ENCODE data around the gene ZGRF1. TPM values are rescaled to one million over a fixed set of nuclear protein-coding genes. Genes with fewer than 3 reads are reported as not detected.
"Not testable (repeated sequence)": the region's sequence is repeated elsewhere in the genome, so short reads cannot be mapped to it uniquely, and the experiment has no call there.

ZGRF1 gene
- total and polyA plus RNA-seq, 11 donors = 0.85 to 2.9 (median 1.6) TPM

GRCh38 chr4:112637552-112637866 is 800 bp upstream of the ZGRF1 start:
- Histone ChIP-seq H3K27ac (peak overlapping the region; percentile 92 to 98 (median 97)), H3K4me1 (peaks cover 0 to 45% (median 21%) of the 10 kb centered on the region in 12 donors), H3K4me3 (peak overlapping the region; percentile 45 to 80 (median 68)), H3K36me3 (peaks cover 0 to 20% (median 1%) of the 10 kb centered on the region in 9 donors), H3K9me3 (no peaks in the 10 kb centered on the region), H3K27me3 (no peaks in the 10 kb centered on the region)
- WGBS, 4 donors = 0 to 1% (median 0%) methylated on average over 8 of the region's 8 CpGs
- DNase-seq (no peak), ATAC-seq (no peak)
- TF ChIP-seq POLR2A (IDR thresholded peaks at IDR 0.05) = no peak
- TF ChIP-seq CTCF (IDR thresholded peaks at IDR 0.05) = peak in 1 of 12 donors; percentile 11
- intact Hi-C loops (cut with DNase I) = loop anchor here in 6 of 10 donors (2.0 to 10.0 kb wide), 6 partner anchors 127 to 457 kb away; no protein-coding TSS in a partner anchor

- H3K36me3 ChIP-seq = peaks cover 0 to 17% (median 0%) of the 10 kb centered on the region in 9 donors
- 34 to 39% (median 35%) methylated on average over 4 of the region's 4 CpGs for WGBS, 4 donors
- no peaks in the 10 kb centered on the region for H3K9me3 ChIP-seq
- H3K27me3 ChIP-seq = no peaks in the 10 kb centered on the region
- TF ChIP-seq CTCF (IDR thresholded peaks at IDR 0.05) (peak in 11 of 12 donors; percentile 27 to 67 (median 56)), POLR2A (IDR thresholded peaks at IDR 0.05) (no peak)
- peaks cover 0 to 22% (median 13%) of the 10 kb centered on the region in 12 donors for H3K4me1 ChIP-seq
- no peak for ATAC-seq
- H3K27ac ChIP-seq = no peak overlapping the region
- intact Hi-C loops (cut with DNase I) = loop anchor here (1.0 to 10.0 kb wide), 8 partner anchors 129 to 461 kb away; no protein-coding TSS in a partner anchor
- no peak overlapping the region for H3K4me3 ChIP-seq
- no peak for DNase-seq
These were observed 3.1 kb downstream of the ZGRF1 start for GRCh38 chr4:112633477-112634235.

- 78 to 87% (median 82%) methylated on average over 4 of the region's 4 CpGs for WGBS, 4 donors
- ATAC-seq (peak in 3 of 4 donors; percentile 36 to 51 (median 44)), DNase-seq (no peak)
- Histone ChIP-seq H3K4me1 (peaks cover 0 to 8% (median 0%) of the 10 kb centered on the region in 12 donors), H3K4me3 (no peak overlapping the region), H3K27ac (no peak overlapping the region), H3K36me3 (peaks cover 0 to 19% (median 0%) of the 10 kb centered on the region in 9 donors), H3K27me3 (no peaks in the 10 kb centered on the region), H3K9me3 (no peaks in the 10 kb centered on the region)
- TF ChIP-seq CTCF (IDR thresholded peaks at IDR 0.05) (no peak), POLR2A (IDR thresholded peaks at IDR 0.05) (no peak)
- intact Hi-C loops (cut with DNase I) = no loop called here
These were observed 10.5 kb downstream of the ZGRF1 start for GRCh38 chr4:112626228-112626627.

- DNase-seq (no peak), ATAC-seq (no peak)
- Histone ChIP-seq H3K27me3 (no peaks in the 10 kb centered on the region), H3K27ac (no peak overlapping the region), H3K4me1 (no peaks in the 10 kb centered on the region), H3K9me3 (no peaks in the 10 kb centered on the region), H3K4me3 (no peak overlapping the region), H3K36me3 (peaks cover 0 to 21% (median 10%) of the 10 kb centered on the region in 9 donors)
- intact Hi-C loops (cut with DNase I) = no loop called here
- TF ChIP-seq POLR2A (IDR thresholded peaks at IDR 0.05) (no peak), CTCF (IDR thresholded peaks at IDR 0.05) (no peak)
- 97 to 98% (median 98%) methylated on average over 2 of the region's 2 CpGs for WGBS, 4 donors
These were observed 19.7 kb downstream of the ZGRF1 start for GRCh38 chr4:112616984-112617383.

GRCh38 chr4:112612814-112613213 is 23.9 kb downstream of the ZGRF1 start:
- H3K27me3 ChIP-seq; ATAC-seq; DNase-seq; H3K27ac ChIP-seq; H3K4me1 ChIP-seq; H3K9me3 ChIP-seq; intact Hi-C loops (cut with DNase I); H3K4me3 ChIP-seq: not testable (repeated sequence)
- WGBS, 4 donors = 80 to 94% (median 89%) methylated on average over 2 of the region's 2 CpGs
- H3K36me3 ChIP-seq = peaks cover 0 to 11% (median 0%) of the 10 kb centered on the region in 9 donors
